ENCODE results near the gene ZNF784.

DNA sequence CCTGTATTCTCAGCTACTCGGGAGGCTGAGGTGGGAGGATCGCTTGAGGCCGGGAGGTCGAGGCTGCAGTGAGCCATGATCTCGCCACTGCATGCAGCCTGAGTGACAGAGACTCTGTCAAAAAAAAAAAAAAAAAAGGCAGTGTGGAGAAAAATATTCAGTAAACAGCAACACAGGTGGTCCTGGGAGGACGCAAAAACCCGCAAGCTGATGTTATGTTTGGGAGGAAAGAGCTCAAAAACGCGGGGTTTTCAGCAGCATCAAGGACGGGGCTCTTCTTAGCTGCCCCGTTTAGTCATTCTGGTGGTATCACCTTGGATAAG lies 599 bp upstream of the ZNF784 start:
- no peak for TF ChIP-seq GATA3 (IDR thresholded peaks at IDR 0.05; ENCODE audit: low read depth, low read length)
- TF ChIP-seq GATA2 (IDR thresholded peaks at IDR 0.05; ENCODE audit: low read depth, low read length) = no peak

Data from SH-SY5Y (cell line).